GM13976 (cell line): ENCODE measurements around the gene TNRC6C.

ENCODE experiments used
- DNase-seq: peaks from one replicate; pipeline ENCODE4 v3.0.0; 2012; ENCODE audit warnings: low spot score
- CTCF ChIP-seq: IDR thresholded peaks from 2 replicates; pipeline ENCODE4 v1.5.1; 2012; ENCODE audit warnings: borderline replicate concordance, mild to moderate bottlenecking; ENCODE audit not compliant: insufficient read depth; ENCODE audit errors: extremely low read depth, missing control alignments, control extremely low read depth
- in situ Hi-C: fragments of 300-500 bp; cut with MboI; formaldehyde crosslinking; loops from one replicate; pipeline ENCODE4 v1.12.0; 2022; ENCODE audit warnings: low sequenced_read_pairs, mixed read lengths, inconsistent platforms; ENCODE audit not compliant: unreplicated experiment

Gene TNRC6C

DNA sequence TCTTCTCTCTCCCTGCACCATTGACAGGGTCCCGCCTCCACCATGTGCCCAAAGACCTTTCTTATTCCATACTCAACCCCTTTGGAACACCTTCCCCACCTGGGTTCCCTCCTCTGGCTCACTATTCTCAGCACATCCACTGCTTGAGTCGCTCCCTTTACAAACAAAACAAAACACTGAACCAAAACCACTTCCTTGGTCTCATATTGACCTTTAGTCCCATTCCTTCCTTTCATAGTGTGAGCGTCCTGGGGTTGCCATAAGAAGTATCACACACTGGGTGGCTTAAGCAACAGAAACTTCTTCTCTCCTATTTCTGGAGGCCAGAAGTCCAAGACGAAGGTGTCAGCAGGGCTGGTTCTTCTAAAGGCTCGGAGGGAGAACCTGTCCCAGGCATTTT, 6.1 kb upstream of the TNRC6C start:
- in situ Hi-C loops, result no loop called here
- no peak for DNase-seq
- no peak for TF ChIP-seq CTCF

- TF ChIP-seq CTCF, result no peak
- in situ Hi-C loops, result no loop called here
- DNase-seq, result no peak
These were observed 1.2 kb upstream of the TNRC6C start for GRCh38 chr17:77957235-77957856.

GRCh38 chr17:77958716-77959125, 218 bp downstream of the TNRC6C start:
- no peak for TF ChIP-seq CTCF

GRCh38 chr17:77959126-77959925, 823 bp downstream of the TNRC6C start:
- TF ChIP-seq CTCF, result no peak
- in situ Hi-C loops, result no loop called here

More at GRCh38 chr17:77958716-77959125, 218 bp downstream of the TNRC6C start:
- no peak for DNase-seq
- in situ Hi-C loops, result no loop called here

GRCh38 chr17:77959926-77960521, 1.5 kb downstream of the TNRC6C start:
- TF ChIP-seq CTCF, result no peak
- in situ Hi-C loops, result no loop called here
- no peak for DNase-seq

More at GRCh38 chr17:77959126-77959925, 823 bp downstream of the TNRC6C start:
- peak; percentile 50 for DNase-seq

DNA sequence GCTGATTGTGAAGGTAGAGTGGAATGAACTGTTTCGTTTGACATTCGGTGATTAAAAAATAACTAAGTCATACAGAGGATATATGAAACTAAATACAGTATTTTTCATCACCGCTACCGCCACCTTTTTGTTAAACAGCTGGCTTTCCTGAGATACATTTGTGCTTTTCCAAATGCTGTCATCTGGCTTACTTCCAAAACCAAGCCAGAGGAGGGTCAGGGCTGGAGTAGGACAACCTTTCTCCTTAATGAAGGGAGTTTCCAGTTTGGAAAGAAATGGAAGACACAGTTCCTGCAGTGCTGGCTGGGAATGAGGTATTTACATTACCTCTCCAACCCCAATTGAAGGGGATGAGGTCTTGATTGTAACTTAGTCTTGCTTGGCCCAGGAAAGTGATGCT, 3.2 kb downstream of the TNRC6C start:
- DNase-seq, result no peak
- TF ChIP-seq CTCF, result no peak
- in situ Hi-C loops, result no loop called here
